Hepatocyte (in vitro differentiated cells): ENCODE data around the gene CCDC78.

Experiments used
- EZH2 ChIP-seq: fragments of 200-600 bp; sonication (generic); IDR thresholded peaks from 2 replicates; pipeline ENCODE4 v1.6.1; 2016; ENCODE audit warnings: antibody characterized with exemption, mild to moderate bottlenecking, borderline replicate concordance
- TF ChIP-seq, protein P1 (sequence below): fragments of 200-600 bp; sonication (generic); IDR thresholded peaks from 2 replicates; pipeline ENCODE4 v1.5.1; 2016; ENCODE audit warnings: antibody characterized with exemption, mild to moderate bottlenecking; ENCODE audit not compliant: poor library complexity

DNA sequence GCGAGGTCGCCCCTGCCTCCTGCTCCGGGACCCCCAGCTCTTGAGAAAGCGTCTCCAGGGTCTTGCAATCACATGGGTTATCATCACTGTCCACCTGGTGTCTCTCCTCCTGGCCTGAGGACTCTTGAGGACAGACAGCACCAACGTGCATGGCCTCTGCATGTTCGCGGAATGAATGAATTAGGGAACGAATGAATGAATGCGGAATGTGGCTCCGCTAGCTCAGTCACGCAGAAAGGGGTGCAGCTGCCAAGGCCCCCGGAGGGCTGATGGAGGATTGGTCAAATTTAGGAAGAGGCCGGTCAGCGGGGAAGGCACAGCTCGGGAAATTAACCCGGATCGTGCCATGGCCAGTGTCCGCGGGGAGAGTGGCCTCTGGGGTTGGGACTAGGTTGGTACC is 23.9 kb downstream of the CCDC78 start:
- TF ChIP-seq, protein P1, sequence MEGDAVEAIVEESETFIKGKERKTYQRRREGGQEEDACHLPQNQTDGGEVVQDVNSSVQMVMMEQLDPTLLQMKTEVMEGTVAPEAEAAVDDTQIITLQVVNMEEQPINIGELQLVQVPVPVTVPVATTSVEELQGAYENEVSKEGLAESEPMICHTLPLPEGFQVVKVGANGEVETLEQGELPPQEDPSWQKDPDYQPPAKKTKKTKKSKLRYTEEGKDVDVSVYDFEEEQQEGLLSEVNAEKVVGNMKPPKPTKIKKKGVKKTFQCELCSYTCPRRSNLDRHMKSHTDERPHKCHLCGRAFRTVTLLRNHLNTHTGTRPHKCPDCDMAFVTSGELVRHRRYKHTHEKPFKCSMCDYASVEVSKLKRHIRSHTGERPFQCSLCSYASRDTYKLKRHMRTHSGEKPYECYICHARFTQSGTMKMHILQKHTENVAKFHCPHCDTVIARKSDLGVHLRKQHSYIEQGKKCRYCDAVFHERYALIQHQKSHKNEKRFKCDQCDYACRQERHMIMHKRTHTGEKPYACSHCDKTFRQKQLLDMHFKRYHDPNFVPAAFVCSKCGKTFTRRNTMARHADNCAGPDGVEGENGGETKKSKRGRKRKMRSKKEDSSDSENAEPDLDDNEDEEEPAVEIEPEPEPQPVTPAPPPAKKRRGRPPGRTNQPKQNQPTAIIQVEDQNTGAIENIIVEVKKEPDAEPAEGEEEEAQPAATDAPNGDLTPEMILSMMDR, result no peak
- no peak for TF ChIP-seq EZH2
